Dedifferentiated amniotic fluid mesenchymal stem cell (primary cell): ENCODE results near the gene C5orf47.

Experiments used
- DNase-seq: peaks from one replicate; pipeline ENCODE4 v3.0.0-alpha.2; 2016; ENCODE audit errors: extremely low spot score

The C5orf47 gene, protein sequence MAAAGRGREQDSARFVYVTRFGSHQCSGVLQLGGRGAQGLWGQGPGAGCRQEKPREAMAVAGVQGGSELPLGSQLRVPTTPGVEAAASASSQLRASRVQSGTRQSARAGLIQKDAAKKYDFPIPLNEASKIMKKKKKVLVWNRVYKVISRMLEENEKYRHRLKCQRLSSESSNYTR

GRCh38 chr5:173988554-173989431 is at the start of gene C5orf47:
TSS of gene C5orf47 (plus strand) at chr5:173989170. CDS start at chr5:173989264, 94 bp downstream.
- no peak for DNase-seq

- DNase-seq: no peak
Observed at GRCh38 chr5:173940269-173940668, 48.7 kb upstream of the C5orf47 start.

- DNase-seq: no peak
Observed at GRCh38 chr5:173941102-173941501, 47.9 kb upstream of the C5orf47 start.

DNA sequence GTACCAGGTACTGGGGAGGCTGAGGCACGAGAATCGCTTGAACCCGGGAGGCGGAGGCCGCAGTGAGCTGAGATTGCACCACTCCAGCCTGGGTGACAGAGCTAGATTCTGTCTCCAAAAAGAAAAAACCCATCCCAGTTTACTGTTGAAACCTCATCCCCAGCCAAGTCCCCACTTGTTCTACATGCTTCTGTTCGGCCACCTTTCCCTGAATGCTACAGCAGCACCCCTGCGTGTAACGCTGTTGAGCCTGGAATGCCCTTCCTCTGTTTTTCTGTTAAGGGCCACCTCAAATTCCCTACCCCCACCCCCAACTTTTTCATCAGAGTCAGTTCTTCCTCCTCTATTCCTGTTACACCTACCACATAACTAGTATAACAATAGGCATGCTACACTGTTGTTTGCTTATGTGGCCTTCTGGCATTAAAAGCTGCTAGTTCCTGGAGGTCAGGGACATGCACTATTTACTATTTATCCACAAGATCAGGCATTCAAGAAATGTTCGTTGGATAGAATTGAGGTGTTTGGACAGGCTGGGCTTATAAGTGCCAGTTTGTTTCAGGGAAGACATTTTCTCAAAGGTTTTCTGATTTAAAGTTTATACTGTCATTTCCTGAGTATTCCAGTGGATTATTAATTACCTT is 47.1 kb upstream of the C5orf47 start:
- no peak for DNase-seq

- no peak for DNase-seq
Observed at GRCh38 chr5:173944511-173944910, 44.5 kb upstream of the C5orf47 start.

- DNase-seq: no peak
Observed at GRCh38 chr5:173945160-173945559, 43.8 kb upstream of the C5orf47 start.

- no peak for DNase-seq
Observed at GRCh38 chr5:173946323-173946722, 42.6 kb upstream of the C5orf47 start.

GRCh38 chr5:173950829-173951228 is 38.1 kb upstream of the C5orf47 start:
- no peak for DNase-seq

GRCh38 chr5:173953528-173954090 is 35.4 kb upstream of the C5orf47 start:
- no peak for DNase-seq

GRCh38 chr5:173954671-173955521 is 34.1 kb upstream of the C5orf47 start:
- DNase-seq: no peak

GRCh38 chr5:173960986-173961385 is 28.0 kb upstream of the C5orf47 start:
- DNase-seq: no peak

- no peak for DNase-seq
Observed at GRCh38 chr5:173961418-173961817, 27.6 kb upstream of the C5orf47 start.

DNA sequence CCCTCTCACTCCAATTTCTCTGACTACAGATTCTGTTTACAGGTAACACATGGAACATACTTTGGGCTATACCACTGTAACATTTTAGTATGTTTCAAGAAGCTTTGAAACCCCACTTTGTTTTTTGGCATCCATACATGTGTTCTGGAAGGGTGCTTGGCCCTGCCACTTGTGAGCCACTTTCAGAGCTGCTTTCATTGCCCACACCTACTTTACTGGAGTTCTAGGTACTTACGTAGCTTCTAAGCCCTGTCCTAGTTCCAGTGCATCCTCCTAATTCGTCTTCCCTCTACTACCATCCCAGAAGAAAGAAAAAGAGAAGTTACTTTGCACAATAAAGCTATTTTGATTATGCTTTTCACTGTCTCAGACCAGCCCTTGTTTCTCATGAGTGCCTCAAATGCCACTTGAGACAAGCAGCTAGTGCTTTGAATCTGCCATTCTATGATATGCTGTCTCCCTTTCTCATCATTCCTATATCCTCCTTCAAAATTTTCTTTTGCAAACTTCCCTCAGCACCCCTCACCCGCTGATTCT is 26.5 kb upstream of the C5orf47 start:
- no peak for DNase-seq

DNA sequence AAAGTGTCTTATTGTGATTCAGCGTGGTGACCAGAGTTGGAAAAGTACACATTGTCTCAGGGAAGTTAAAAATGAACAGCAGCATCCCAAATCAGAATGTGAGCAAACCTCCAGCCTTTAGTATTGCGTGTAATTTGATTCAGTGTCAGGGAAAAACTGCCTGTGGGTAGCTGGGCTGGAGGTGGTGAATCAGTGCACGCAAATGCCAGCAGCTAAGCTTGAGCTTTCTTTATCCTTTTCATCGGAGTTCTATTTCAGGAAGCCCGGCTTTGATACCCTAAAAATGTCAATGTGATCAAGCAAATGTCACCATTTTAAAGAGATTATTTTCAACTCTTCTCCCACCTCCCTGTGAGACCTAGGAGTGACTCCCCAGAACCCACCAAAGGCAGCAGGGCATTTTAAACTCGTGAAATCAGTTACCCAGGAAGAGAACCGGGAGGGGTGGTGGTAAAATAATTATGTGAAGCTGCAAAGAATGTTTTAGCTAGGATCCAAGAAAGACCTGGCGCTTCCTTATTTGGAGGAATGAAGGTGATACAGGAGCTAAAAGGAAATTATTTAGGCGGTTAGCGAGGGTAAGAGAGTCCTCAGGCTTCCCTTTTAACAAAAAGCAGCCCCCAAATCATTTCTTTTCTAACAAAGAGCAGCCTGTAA is 25.7 kb upstream of the C5orf47 start:
- DNase-seq: peak; percentile 78

DNA sequence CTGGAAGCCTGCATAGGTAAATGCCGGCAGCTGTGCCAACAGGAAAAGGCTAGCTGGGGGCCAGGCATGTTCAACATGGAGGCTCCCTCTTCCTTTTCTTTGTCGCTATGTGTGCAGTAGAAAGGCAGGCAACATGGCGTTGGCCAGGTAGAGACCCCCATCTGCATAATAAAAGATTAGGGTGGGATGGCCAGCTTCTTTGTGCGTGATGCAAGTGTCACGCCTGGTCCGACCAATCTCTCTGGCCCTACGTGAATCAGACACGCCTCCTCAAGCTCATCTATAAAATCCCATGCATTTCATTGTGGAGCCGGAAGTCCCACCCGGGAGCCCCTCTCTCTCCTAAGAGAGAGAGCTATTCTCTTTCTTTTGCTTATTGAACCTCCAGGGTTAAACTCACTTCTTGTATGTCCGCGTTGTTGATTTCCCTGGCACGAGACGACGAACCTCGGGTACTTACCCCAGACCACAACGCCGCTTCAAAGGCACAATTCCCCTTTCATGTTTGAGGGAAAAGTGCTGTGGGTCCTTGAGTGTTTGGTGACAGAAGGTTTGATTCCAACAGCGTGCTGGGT is 25.0 kb upstream of the C5orf47 start:
- DNase-seq: no peak

- DNase-seq: no peak
Observed at GRCh38 chr5:173964506-173964905, 24.5 kb upstream of the C5orf47 start.

- no peak for DNase-seq
Observed at GRCh38 chr5:173967241-173967640, 21.7 kb upstream of the C5orf47 start.

DNA sequence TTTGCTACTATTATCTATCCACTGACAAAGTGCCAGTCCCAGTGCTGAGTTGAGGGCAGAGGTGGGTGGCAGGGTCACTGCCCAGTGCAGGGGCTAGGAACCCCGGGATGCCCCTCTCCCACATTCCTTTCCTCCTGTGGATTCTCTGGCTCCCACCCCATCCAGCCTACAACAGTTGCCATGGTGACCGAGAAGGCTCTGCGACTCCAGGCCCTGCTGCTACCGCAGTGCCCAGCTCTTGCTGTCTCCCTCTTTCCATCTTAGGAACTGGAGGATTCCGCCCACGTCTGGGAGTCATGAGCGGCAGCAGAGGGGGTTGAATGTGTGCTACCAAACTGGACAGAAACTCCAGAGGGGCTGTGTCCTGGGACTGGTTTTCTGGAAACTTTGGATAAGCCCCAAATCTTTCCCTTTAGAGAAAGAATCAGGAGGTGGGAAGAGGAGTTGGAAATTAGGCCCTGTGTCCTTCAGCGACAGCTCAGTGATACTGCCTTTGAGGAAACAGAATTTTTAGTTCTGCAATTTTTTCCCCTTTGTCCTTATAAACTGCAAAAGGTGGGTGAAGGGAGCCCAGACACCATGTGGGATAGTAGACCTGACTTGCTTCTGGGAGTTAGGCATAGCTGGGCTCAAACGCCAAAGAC is 20.7 kb upstream of the C5orf47 start:
- no peak for DNase-seq

DNA sequence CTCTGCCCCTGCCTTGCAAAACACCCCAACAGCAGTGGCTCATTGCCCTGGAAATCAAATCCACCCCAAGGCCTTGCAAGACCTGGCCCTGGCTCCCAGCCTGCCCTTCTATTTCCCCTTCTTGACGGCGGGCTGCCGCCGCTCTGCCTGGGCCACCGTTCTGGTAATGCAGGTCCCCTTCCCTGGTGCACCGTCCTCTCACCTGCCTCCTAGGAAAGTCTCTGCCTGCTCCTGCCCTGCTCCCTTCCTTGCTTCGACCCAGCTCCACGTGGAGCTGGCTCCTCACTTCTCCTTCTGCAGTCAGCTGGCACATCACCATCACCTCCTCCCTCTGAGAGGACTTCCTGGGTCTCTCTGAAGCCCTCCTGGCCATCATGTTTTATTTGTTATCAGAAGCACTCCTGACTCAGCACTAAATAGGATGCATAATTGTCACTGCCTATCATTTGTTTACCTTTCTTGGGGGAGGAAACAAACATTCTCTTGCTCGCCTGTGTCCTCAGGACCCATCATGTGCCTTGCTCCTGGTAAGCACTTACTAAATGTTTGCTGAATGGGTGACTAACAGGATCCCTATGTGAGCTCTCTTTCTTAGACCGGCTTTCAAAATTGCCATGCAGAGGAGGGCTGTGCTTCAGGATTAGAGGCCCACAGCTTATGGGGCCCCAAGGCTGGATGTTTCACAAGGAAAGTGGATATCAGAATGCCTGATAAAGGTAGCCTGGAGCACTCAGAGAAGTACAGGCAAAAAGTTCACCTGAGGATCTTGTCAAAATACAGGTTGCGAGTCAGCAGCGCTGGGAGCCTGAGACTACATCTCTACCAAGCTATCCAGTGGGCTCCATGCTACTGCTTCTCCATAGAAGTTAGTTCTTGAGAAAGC is 19.6 kb upstream of the C5orf47 start:
- peak; percentile 67 for DNase-seq
